ENCODE measurements around the gene KRABD2.

KRABD2 gene

DNA sequence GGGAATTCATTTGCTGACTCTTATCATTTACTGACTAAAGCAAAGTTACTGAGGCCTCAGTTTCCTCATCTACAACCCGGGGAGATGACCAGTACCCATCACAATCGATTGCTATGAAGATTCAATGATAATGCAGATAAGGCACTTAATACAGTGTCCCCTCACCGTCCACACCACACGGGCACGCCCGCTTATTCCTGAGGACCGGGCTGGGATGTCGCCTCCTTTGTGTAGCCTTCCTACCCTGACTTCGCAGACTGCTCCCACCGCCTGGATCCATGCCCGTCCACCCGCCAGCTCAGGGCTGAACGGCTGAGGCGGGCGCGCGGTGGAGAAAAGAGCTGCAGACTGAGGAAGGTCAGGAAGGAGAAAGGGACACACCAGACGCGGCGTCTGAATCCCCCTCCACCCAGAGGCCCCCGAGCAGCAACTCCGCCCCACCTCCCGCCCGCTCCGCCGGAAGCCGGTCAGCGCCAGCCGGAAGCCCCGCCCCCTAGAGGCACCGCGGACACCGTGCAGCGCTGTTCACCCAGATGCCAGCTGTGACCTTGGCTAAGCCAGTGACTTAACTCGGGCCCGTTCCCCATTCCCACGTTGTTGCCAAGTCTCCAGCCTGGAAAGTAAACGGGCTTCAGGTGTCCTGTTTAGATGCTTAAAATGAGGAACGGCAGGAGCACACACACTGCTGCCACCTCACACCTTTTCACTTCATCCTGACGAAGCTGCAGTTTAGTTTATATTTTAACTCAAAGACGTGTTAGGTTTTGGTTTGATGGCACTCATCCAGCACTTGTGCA is at the start of gene KRABD2:
Gene KRABD2, minus strand, starts transcription at position 434 of the 797 bp plus-strand sequence.
- TF ChIP-seq TCF12 (IDR thresholded peaks at IDR 0.05; ENCODE audit: low read depth) (peak; percentile 61; the same call in 1 of the 2 replicates), YY1 (IDR thresholded peaks at IDR 0.05; ENCODE audit: low read depth) (no peak), NFIC (IDR thresholded peaks at IDR 0.05) (0 out of 2 replicates have a peak, but pooled peaks have one; percentile 18), EP300 (IDR thresholded peaks at IDR 0.05; ENCODE audit: borderline replicate concordance) (peak; percentile 36; the same call in 1 of the 2 replicates), TAF1 (IDR thresholded peaks at IDR 0.05; ENCODE audit: low read depth) (no peak; the same call in 1 of the 2 replicates)
- TF ChIP-seq, protein P1, sequence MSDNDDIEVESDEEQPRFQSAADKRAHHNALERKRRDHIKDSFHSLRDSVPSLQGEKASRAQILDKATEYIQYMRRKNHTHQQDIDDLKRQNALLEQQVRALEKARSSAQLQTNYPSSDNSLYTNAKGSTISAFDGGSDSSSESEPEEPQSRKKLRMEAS (IDR thresholded peaks at IDR 0.05) = peak; percentile 55; the same call in 1 of the 2 replicates
- TF ChIP-seq, protein P2, sequence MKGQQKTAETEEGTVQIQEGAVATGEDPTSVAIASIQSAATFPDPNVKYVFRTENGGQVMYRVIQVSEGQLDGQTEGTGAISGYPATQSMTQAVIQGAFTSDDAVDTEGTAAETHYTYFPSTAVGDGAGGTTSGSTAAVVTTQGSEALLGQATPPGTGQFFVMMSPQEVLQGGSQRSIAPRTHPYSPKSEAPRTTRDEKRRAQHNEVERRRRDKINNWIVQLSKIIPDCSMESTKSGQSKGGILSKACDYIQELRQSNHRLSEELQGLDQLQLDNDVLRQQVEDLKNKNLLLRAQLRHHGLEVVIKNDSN (IDR thresholded peaks at IDR 0.05) = no peak; the same call in 1 of the 2 replicates

DNA sequence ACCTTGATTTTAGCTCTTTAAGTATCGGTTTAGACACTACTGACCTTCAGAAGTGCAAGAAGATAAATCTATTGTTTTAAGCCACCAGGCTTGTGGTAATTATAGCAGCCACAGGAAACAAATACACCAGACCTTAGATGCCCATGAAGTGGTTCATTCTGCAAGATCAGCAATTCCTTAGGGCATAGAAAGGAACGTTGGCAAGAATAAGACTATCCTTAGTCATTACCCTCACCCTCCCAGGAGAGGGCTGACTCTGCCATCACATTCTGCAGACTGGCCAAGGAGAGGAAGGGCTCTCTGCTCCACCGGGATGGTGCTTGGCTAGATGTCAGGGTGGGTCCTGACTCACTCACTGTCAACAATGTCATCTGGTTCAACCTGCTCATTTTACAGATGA is 45.1 kb upstream of the KRABD2 start:
- TF ChIP-seq ZBTB7A (IDR thresholded peaks at IDR 0.05; ENCODE audit: low read depth) = no peak
- TF ChIP-seq, protein P3, sequence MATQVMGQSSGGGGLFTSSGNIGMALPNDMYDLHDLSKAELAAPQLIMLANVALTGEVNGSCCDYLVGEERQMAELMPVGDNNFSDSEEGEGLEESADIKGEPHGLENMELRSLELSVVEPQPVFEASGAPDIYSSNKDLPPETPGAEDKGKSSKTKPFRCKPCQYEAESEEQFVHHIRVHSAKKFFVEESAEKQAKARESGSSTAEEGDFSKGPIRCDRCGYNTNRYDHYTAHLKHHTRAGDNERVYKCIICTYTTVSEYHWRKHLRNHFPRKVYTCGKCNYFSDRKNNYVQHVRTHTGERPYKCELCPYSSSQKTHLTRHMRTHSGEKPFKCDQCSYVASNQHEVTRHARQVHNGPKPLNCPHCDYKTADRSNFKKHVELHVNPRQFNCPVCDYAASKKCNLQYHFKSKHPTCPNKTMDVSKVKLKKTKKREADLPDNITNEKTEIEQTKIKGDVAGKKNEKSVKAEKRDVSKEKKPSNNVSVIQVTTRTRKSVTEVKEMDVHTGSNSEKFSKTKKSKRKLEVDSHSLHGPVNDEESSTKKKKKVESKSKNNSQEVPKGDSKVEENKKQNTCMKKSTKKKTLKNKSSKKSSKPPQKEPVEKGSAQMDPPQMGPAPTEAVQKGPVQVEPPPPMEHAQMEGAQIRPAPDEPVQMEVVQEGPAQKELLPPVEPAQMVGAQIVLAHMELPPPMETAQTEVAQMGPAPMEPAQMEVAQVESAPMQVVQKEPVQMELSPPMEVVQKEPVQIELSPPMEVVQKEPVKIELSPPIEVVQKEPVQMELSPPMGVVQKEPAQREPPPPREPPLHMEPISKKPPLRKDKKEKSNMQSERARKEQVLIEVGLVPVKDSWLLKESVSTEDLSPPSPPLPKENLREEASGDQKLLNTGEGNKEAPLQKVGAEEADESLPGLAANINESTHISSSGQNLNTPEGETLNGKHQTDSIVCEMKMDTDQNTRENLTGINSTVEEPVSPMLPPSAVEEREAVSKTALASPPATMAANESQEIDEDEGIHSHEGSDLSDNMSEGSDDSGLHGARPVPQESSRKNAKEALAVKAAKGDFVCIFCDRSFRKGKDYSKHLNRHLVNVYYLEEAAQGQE (IDR thresholded peaks at IDR 0.05; ENCODE audit: low read depth) = no peak
- TF ChIP-seq EGR1 (IDR thresholded peaks at IDR 0.05) = no peak

DNA sequence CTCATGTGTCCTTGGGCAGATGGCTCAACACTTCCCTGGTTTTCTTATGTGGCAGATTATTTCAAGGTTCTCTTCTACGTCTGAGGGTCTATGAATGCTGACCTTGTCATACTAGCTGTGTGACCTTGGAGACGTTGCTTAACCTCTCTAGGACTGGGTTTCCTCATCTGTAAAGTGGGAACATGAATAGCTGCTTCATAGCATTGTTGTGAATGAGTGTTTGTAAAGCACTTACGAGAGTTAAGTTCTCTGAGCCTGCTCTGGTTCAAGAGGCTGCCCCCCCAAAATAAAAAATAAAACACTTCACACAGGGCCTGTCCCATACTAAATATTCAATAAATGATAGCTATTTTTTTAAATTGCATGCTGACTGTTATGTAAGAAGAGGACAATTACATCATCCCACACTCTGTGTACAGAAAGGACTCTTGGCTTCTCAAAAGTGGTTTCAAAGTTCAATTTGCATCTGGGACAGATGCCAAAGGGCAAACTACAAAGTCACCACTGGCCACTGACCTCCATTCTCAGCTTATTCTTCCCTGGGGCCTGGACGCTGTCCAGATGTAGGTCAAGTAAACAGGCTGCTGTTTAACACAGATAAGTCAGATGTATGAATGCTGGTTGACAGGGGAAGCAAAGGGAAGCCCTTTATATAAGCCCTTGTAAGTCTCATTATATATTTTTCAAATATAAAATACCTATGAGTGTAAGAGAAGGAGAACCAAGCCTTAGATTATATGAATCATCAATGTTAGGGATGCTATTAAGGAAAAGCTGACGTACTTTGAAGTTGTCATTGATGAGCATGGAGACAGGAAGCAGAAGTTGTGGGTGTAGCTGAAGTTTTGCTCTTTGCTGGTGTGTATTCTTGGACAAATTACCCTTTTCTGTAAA is 43.8 kb upstream of the KRABD2 start:
- TF ChIP-seq TEAD4 (IDR thresholded peaks at IDR 0.05) (no peak), TAF1 (IDR thresholded peaks at IDR 0.05; ENCODE audit: low read depth) (no peak), NFIC (IDR thresholded peaks at IDR 0.05) (peak; percentile 84), RAD21 (IDR thresholded peaks at IDR 0.05; ENCODE audit: low read depth) (0 out of 2 replicates have a peak, but pooled peaks have one; percentile 3), CEBPB (IDR thresholded peaks at IDR 0.05) (peak; percentile 77), EGR1 (IDR thresholded peaks at IDR 0.05) (no peak), CREB1 (IDR thresholded peaks at IDR 0.05; ENCODE audit: low read depth) (no peak)
- TF ChIP-seq, protein P2 (IDR thresholded peaks at IDR 0.05) = no peak
- TF ChIP-seq, protein P1 (IDR thresholded peaks at IDR 0.05) = no peak

DNA sequence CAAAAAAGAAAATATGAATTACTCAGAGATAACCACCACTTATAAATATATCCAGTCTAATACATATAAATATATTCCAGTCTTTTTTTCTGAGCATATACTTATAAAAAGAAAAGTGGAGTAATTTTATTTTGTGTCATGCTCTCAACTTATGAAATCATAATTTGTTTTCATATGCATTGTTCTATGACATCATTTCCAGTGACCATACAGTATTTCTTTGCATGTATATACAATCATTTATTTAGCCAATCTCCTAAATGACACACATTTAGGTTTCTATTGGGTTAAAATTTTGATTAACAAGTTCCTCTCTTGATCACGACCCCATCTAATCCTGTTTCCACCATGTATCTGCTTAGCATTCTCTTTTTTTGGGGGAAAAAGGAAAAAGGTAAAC is 42.8 kb upstream of the KRABD2 start:
- TF ChIP-seq YY1 (IDR thresholded peaks at IDR 0.05; ENCODE audit: low read depth) (no peak), TEAD4 (IDR thresholded peaks at IDR 0.05) (no peak), ZBTB7A (IDR thresholded peaks at IDR 0.05; ENCODE audit: low read depth) (no peak), TCF12 (IDR thresholded peaks at IDR 0.05; ENCODE audit: low read depth) (no peak)
- TF ChIP-seq, protein P3 (IDR thresholded peaks at IDR 0.05; ENCODE audit: low read depth) = no peak
- TF ChIP-seq, protein P2 (IDR thresholded peaks at IDR 0.05) = no peak

DNA sequence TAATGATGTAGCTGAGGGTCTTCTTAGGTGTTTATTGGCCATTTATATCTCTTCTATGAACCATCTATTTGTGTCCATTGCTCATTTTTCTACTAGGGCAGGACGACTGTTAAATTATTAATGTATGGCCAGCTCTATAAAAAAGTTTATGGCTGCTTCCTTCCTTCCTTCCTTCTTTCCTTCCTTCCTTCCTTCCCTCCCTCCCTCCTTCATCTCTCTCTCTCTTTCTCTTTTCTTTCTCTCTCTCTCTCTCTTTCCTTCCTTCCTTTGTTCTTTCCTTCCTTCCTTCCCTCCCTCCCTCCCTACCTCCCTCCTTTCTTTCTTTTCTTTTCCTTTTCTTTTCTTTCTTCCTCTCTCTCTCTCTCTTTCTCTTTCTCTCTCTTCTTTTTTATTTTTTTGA is 42.0 kb upstream of the KRABD2 start:
- TF ChIP-seq RAD21 (IDR thresholded peaks at IDR 0.05; ENCODE audit: low read depth) (no peak), TAF1 (IDR thresholded peaks at IDR 0.05; ENCODE audit: low read depth) (no peak), TEAD4 (IDR thresholded peaks at IDR 0.05) (no peak), EGR1 (IDR thresholded peaks at IDR 0.05) (no peak), FOXM1 (IDR thresholded peaks at IDR 0.05; ENCODE audit: borderline replicate concordance, low read depth) (no peak), TCF12 (IDR thresholded peaks at IDR 0.05; ENCODE audit: low read depth) (no peak)
- TF ChIP-seq, protein P2 (IDR thresholded peaks at IDR 0.05) = no peak

Data from Ishikawa (cell line).